Stimulated activated CD8-positive, alpha-beta memory T cell treated with anti-CD3 and anti-CD28 coated beads, Interleukin-4, amount 100 ng/mL, for 24 hours (primary cell): Measurements from ENCODE around the gene KCTD3.

Experiments used
- DNase-seq: peaks from one replicate; pipeline ENCODE4 v3.0.0-alpha.2; 2020; ENCODE audit warnings: low read depth

KCTD3 gene

GRCh38 chr1:215660259-215660658, 93.2 kb downstream of the KCTD3 start:
- no peak for DNase-seq

GRCh38 chr1:215661033-215661432, 93.9 kb downstream of the KCTD3 start:
- no peak for DNase-seq

- DNase-seq: no peak
These were observed 98.1 kb downstream of the KCTD3 start for GRCh38 chr1:215665215-215665614.

GRCh38 chr1:215667761-215668160, 100.7 kb downstream of the KCTD3 start:
- no peak for DNase-seq

GRCh38 chr1:215669806-215670491, 102.8 kb downstream of the KCTD3 start:
- DNase-seq: no peak
